Neural crest cell (in vitro differentiated cells): ENCODE data around the gene HSPA12A. TPM values are rescaled to one million over a fixed set of nuclear protein-coding genes. Genes with fewer than 3 reads are reported as not detected.

Experiments
- DNase-seq: peaks from one replicate; pipeline ENCODE4 v3.0.0; 2021; ENCODE audit warnings: low read depth, mixed read lengths, low spot score
- H3K27ac Mint-ChIP-seq: one replicate; pipeline ENCODE4 v1.8.0; 2021; ENCODE audit warnings: mild to moderate bottlenecking, mixed read lengths; ENCODE audit not compliant: unreplicated experiment
- H3K27me3 Mint-ChIP-seq: 2 replicates; pipeline ENCODE4 v1.8.0; 2021; ENCODE audit warnings: low read depth, mild to moderate bottlenecking, mixed read lengths
- H3K36me3 Mint-ChIP-seq: 2 replicates; pipeline ENCODE4 v1.8.0; 2021; ENCODE audit warnings: low read depth, mild to moderate bottlenecking, mixed read lengths
- H3K4me1 Mint-ChIP-seq: 2 replicates; pipeline ENCODE4 v1.8.0; 2021; ENCODE audit warnings: mixed read lengths
- H3K4me3 Mint-ChIP-seq: one replicate; pipeline ENCODE4 v1.8.0; 2021; ENCODE audit warnings: mild to moderate bottlenecking, mixed read lengths
- H3K9me3 Mint-ChIP-seq: 2 replicates; pipeline ENCODE4 v1.8.0; 2021; ENCODE audit warnings: mixed read lengths
- total RNA-seq: library from RNA; stranded (reverse); gene quantifications from 2 replicates; pipeline ENCODE4 v1.2.1, GENCODE V29; 2021
- TF ChIP-seq, protein P1 (sequence below): fragments of 200-600 bp; sonication (generic); conservative IDR thresholded peaks from 2 replicates; pipeline ENCODE4 v1.5.0; 2021; ENCODE audit warnings: antibody characterized with exemption, mild to moderate bottlenecking

The HSPA12A gene
- total RNA-seq, 1 donor from 2014 or later, result 7.4 TPM

- DNase-seq, result no peak
- H3K27ac Mint-ChIP-seq, result no peak overlapping the region
- no peaks in the 10 kb centered on the region for H3K9me3 Mint-ChIP-seq
- H3K36me3 Mint-ChIP-seq, result no peaks in the 10 kb centered on the region
- H3K27me3 Mint-ChIP-seq, result no peaks in the 10 kb centered on the region
- TF ChIP-seq, protein P1, sequence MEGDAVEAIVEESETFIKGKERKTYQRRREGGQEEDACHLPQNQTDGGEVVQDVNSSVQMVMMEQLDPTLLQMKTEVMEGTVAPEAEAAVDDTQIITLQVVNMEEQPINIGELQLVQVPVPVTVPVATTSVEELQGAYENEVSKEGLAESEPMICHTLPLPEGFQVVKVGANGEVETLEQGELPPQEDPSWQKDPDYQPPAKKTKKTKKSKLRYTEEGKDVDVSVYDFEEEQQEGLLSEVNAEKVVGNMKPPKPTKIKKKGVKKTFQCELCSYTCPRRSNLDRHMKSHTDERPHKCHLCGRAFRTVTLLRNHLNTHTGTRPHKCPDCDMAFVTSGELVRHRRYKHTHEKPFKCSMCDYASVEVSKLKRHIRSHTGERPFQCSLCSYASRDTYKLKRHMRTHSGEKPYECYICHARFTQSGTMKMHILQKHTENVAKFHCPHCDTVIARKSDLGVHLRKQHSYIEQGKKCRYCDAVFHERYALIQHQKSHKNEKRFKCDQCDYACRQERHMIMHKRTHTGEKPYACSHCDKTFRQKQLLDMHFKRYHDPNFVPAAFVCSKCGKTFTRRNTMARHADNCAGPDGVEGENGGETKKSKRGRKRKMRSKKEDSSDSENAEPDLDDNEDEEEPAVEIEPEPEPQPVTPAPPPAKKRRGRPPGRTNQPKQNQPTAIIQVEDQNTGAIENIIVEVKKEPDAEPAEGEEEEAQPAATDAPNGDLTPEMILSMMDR, result no peak
- no peak overlapping the region for H3K4me3 Mint-ChIP-seq
- H3K4me1 Mint-ChIP-seq, result peaks cover 15% of the 10 kb centered on the region
Observed at GRCh38 chr10:116774728-116775151, 32.4 kb upstream of the HSPA12A start.

DNA sequence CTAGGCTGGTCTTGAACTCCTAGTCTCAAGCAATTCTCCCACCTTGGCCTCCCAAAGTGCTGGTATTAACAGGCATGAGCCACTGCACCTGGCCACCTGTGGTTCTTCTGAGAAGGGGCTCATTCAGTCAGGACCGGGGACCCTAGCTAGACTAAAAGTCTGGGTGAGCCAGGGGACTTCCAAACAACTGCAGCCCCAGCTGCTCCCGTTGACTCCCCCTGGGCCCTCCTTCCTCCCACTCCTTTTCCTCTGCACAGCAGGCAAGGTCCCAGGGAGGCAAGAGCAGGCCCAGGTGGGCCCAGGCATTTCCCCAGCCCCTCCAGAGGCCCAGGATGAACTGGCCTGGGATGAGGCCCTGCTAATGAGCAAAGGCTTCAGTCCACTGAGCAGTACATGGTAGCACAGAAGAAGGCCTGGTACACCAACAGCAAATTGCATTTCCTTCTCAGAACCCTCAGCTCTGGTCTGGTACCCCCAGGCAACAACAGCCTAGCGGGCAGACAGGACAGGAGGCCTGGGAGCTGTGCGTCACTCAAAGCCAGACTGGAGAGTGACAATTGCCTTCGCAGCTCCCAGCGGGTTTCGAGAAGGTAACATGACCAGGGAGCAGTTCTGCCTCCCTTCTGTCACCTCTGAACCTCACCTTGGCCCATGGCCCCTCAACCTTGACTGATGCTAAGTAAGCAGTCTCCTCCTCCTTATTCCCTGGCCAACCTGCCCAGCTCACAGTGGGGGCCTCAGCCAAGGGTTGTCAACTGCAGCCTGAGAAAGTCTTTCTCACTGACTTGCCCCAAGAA lies 30.7 kb upstream of the HSPA12A start:
- H3K9me3 Mint-ChIP-seq, result no peaks in the 10 kb centered on the region
- no peaks in the 10 kb centered on the region for H3K36me3 Mint-ChIP-seq
- peaks cover 19% of the 10 kb centered on the region for H3K4me1 Mint-ChIP-seq
- H3K4me3 Mint-ChIP-seq, result no peak overlapping the region
- TF ChIP-seq, protein P1, result no peak
- no peak for DNase-seq
- no peak overlapping the region for H3K27ac Mint-ChIP-seq
- no peaks in the 10 kb centered on the region for H3K27me3 Mint-ChIP-seq

DNA sequence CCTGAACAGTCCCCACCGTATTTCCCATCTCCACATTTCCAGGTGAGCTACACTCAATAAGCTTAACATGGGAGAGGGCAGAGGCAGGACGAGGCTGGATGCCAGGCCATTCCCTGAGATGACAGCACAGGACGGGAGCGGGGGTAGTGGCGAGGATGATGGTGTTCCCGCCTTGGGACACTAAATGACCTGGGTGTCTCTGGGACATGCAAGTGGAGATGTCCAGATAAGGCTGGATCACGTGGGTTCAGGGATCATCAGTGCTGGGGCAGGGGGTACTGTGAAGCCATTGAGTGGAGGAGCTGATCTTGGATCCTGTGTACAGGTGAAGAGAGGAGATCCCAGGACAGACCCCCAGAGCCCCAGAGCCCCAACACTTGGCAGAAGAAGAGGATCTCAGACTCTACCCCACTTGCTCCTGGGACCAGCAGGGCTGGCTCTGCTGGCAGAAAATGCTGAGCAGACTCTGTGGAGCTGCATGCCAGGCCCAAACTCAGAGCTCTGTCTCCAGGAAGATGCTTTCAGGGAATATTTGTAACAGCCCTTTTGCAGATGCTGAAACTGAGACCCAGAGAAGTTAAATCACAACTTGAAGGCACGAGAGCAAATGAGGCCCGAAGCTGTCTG lies 29.7 kb upstream of the HSPA12A start:
- TF ChIP-seq, protein P1, result no peak
- H3K4me3 Mint-ChIP-seq, result no peak overlapping the region
- no peak overlapping the region for H3K27ac Mint-ChIP-seq
- no peaks in the 10 kb centered on the region for H3K9me3 Mint-ChIP-seq
- H3K27me3 Mint-ChIP-seq, result no peaks in the 10 kb centered on the region
- H3K4me1 Mint-ChIP-seq, result peaks cover 19% of the 10 kb centered on the region
- no peak for DNase-seq
- no peaks in the 10 kb centered on the region for H3K36me3 Mint-ChIP-seq

DNA sequence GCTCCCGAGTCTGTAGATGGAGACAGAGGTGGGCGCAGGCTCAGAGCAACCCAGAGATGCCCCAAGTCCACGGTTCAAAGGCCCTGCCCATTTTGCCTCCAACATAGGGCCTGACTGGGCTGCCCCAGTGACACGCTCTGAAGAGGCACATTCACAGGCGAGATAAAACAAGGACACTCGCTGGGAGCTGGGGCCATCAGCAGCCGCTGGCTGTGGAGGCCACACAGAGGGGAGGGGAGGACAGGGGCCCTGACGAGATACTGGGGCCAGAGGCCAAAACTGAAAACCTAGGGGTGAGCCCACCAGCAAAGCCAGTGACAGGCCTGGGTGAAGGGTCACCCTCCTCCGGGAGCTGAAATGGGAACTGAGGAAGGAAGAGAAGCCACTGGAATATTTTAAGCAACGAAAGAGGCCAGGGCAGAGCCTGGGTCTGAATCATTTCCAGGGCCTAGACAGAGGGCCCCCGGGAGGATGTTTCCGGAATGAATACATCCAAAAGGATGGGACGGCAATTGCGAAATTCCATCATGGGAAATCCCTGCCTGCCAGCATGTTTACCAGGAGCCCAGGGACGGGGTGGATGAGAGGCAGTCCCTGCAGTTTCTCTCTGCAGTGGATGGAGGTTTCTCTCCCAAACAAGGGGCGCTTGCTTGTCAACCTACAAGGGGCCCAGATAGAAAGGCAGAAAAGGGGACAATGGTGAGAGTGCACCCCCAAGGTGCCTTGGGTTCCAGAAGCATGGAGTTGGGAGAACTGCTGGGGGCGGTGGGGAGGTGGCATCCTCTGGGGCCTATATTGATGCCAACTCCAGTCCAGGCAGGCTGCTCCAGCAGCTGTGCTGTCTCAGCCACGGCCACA lies 29.0 kb upstream of the HSPA12A start:
- H3K36me3 Mint-ChIP-seq, result no peaks in the 10 kb centered on the region
- no peak overlapping the region for H3K27ac Mint-ChIP-seq
- H3K4me1 Mint-ChIP-seq, result peaks cover 19% of the 10 kb centered on the region
- TF ChIP-seq, protein P1, result no peak
- H3K9me3 Mint-ChIP-seq, result no peaks in the 10 kb centered on the region
- H3K4me3 Mint-ChIP-seq, result no peak overlapping the region
- H3K27me3 Mint-ChIP-seq, result no peaks in the 10 kb centered on the region
- DNase-seq, result no peak

GRCh38 chr10:116770281-116770680 lies 27.9 kb upstream of the HSPA12A start:
- Mint-ChIP-seq H3K4me1 (peaks cover 19% of the 10 kb centered on the region), H3K4me3 (no peak overlapping the region), H3K9me3 (no peaks in the 10 kb centered on the region), H3K36me3 (no peaks in the 10 kb centered on the region), H3K27ac (peak overlapping the region; percentile 19), H3K27me3 (no peaks in the 10 kb centered on the region)
- TF ChIP-seq, protein P1, result no peak
- DNase-seq, result no peak
